ENCODE measurements around the gene DPH3.

Gene DPH3

DNA sequence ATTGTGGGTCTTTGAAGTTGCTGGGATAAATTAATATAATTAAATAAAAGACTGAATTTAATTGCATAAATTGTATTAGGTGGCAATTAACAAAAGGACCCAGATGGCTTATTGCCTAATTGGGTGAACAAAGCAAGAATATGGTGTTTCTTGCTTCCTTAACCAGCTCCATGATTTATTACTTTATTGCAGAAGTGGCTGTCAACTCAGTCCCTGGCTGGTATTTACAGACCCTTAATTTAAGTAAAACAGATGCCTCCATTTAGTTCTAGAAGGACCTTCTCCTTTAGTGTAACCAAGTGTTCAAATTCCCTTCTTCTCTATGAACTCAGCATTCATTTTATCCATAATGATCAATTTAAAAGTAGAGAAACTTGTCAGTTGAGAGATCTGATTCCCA is 35.1 kb downstream of the DPH3 start:
- no peak overlapping the region for H3K4me3 ChIP-seq (replicated peaks in 1 of 2; ENCODE audit: low read depth in 2 of 2, low read length in 2 of 2)
- TF ChIP-seq, protein P1, sequence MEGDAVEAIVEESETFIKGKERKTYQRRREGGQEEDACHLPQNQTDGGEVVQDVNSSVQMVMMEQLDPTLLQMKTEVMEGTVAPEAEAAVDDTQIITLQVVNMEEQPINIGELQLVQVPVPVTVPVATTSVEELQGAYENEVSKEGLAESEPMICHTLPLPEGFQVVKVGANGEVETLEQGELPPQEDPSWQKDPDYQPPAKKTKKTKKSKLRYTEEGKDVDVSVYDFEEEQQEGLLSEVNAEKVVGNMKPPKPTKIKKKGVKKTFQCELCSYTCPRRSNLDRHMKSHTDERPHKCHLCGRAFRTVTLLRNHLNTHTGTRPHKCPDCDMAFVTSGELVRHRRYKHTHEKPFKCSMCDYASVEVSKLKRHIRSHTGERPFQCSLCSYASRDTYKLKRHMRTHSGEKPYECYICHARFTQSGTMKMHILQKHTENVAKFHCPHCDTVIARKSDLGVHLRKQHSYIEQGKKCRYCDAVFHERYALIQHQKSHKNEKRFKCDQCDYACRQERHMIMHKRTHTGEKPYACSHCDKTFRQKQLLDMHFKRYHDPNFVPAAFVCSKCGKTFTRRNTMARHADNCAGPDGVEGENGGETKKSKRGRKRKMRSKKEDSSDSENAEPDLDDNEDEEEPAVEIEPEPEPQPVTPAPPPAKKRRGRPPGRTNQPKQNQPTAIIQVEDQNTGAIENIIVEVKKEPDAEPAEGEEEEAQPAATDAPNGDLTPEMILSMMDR (IDR thresholded peaks at IDR 0.05; ENCODE audit: low read depth, low read length): no peak
- DNase-seq (ENCODE audit: low read depth in 2 of 2): no peak

DNA sequence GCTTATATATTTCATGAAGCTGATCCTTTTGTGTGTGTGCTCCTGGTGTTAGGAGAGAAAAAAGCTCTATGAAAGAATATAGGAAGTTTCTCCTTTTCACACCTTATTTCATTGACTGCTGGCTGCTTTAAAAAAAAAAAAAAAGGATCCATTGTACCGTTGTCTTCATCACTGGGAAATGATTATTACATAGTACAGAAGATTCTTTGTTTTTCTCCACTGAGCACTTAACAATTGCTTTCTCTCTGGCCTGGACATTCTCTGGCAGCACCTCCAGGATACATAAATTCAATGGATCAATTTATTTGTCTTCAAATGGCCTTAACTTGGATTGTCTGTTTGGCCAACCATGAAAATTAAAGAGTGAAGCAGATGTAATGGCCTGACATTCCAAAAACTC is 37.2 kb downstream of the DPH3 start:
- H3K4me3 ChIP-seq (replicated peaks in 1 of 2; ENCODE audit: low read depth in 2 of 2, low read length in 2 of 2): no peak overlapping the region
- no peak for DNase-seq (ENCODE audit: low read depth in 2 of 2)

DNA sequence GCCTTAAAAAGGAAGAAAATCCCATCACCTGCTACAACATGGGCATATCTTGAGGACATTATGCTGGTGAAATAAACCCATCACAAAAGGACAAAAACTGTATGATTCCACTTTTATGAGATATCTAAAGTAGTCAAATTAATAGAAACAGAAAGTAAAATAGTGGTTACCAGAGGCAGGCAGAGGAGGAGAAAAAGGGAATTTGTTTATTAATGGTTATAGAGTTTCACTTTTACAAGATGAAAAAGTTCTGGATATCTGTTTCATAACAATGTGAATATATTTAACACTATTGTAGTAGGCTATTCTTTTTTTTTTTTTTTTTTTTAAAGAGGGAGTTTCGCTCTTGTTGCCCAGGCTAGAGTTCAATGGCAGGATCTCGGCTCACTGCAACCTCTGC is 40.4 kb downstream of the DPH3 start:
- DNase-seq (ENCODE audit: low read depth in 2 of 2): no peak
- no peak overlapping the region for H3K4me3 ChIP-seq (replicated peaks in 1 of 2; ENCODE audit: low read depth in 2 of 2, low read length in 2 of 2)
- TF ChIP-seq, protein P1 (IDR thresholded peaks at IDR 0.05; ENCODE audit: low read depth, low read length): no peak

More for the DNA sequence above, 37.2 kb downstream of the DPH3 start:
- TF ChIP-seq, protein P1 (IDR thresholded peaks at IDR 0.05; ENCODE audit: low read depth, low read length): no peak

DNA sequence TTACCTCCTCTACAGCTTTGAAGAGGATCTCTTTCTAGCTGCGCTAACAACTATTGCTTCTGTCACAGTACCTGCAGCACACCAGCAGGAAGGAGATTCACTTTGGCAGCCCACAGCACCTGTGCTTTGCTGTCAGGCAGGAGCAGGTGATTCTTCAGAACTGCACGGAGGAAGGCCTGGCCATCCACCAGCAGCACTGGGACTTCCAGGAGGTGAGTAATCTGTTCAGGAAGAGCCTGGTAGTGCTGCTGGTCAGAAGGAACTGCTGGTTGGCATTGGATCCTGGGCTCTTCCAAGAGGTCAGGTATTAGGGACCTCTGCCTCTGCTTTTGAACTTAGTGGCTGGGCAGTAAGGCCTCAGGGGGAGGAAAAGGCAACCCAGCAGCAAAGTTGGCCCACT is 42.2 kb downstream of the DPH3 start:
- DNase-seq (ENCODE audit: low read depth in 2 of 2): no peak
- H3K4me3 ChIP-seq (replicated peaks in 1 of 2; ENCODE audit: low read depth in 2 of 2, low read length in 2 of 2): no peak overlapping the region
- TF ChIP-seq, protein P1 (IDR thresholded peaks at IDR 0.05; ENCODE audit: low read depth, low read length): no peak

DNA sequence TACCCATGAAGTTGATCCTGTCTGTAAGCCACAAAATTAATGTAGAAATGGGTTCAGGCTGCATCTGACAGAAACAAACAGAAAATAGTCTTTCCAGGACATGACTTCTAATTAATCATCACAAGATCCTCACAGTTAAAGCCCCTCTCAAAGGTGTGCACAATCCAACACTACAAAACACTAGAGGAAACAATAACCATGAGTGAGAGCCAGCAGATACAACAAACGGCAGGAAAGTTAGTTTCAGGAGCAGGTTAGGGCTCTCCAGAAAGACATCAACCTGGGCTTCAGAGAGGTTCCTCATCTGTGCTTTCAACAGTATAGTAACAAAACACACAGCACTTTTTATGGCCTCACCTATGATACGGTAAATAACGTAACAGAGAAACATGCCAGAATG is 42.8 kb downstream of the DPH3 start:
- TF ChIP-seq, protein P1 (IDR thresholded peaks at IDR 0.05; ENCODE audit: low read depth, low read length): no peak
- H3K4me3 ChIP-seq (replicated peaks in 1 of 2; ENCODE audit: low read depth in 2 of 2, low read length in 2 of 2): no peak overlapping the region
- DNase-seq (ENCODE audit: low read depth in 2 of 2): no peak

DNA sequence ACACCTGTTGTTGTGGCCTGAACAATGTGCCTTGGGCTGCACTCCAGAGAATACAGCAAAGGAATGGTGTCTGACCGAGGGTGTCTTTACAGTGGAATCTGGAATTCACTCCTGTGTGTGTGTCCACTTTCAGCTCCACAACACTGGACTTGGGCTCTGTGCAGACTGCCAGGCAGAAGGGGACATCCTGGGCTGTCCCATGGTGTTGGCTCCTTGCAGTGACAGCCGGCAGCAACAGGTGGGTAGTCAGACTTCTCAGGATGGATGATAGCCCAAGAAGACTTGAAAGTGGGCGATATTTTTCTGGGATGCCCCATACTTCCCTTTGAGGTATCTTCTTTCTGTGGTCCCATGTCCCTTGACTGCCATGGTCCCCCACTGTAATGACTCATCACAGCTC is 45.0 kb downstream of the DPH3 start:
- H3K4me3 ChIP-seq (replicated peaks in 1 of 2; ENCODE audit: low read depth in 2 of 2, low read length in 2 of 2): no peak overlapping the region
- TF ChIP-seq, protein P1 (IDR thresholded peaks at IDR 0.05; ENCODE audit: low read depth, low read length): no peak
- DNase-seq (ENCODE audit: low read depth in 2 of 2): no peak

DNA sequence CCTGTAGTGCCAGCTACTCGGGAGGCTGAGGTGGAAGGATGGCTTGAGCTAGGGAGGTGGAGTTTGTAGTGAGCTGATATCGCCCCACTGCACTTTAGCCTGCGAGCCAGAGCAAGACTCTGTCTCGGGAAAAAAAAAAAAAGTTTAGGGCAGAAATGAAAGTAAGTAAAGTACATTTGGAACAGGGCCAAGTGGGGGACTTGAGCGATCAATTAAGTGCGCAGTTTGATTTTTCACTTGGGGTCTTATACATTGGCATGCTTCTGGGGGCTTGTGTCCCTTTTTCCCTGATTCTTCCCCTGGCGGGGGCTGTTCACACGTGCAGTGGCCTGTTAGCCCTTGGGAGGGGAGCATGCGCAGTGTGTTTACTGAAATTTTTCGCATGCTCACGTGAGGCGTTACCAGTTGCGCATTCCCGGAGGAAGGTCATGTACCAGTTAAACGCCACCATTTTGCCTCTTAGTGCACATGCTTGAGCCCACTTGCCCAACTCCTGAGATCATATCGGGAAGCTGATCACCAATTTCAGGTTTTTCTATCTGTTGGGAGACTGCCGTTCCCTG is 48.3 kb downstream of the DPH3 start:
- TF ChIP-seq, protein P1 (IDR thresholded peaks at IDR 0.05; ENCODE audit: low read depth, low read length): no peak
- DNase-seq (ENCODE audit: low read depth in 2 of 2): no peak
- no peak overlapping the region for H3K4me3 ChIP-seq (replicated peaks in 1 of 2; ENCODE audit: low read depth in 2 of 2, low read length in 2 of 2)

All from cardiac fibroblast (primary cell).